Choroid plexus epithelial cell (primary cell): ENCODE data around the gene IRX4.

Source experiments
- DNase-seq: peaks from one replicate; pipeline ENCODE4 v3.0.0-alpha.2; 2010; ENCODE audit warnings: low read depth
- H3K4me3 ChIP-seq: 2 replicates; pipeline ENCODE4 v1.5.1; 2011; ENCODE audit warnings: low read depth, mild to moderate bottlenecking, control low read depth, low read length, moderate library complexity
- CTCF ChIP-seq: conservative IDR thresholded peaks from 2 replicates; pipeline ENCODE4 v1.5.1; 2011; ENCODE audit warnings: low read depth, mild to moderate bottlenecking, control low read depth, inconsistent platforms, low read length, moderate library complexity

IRX4 gene

GRCh38 chr5:1918488-1919208 is 35.9 kb upstream of the IRX4 start:
- no peak overlapping the region for H3K4me3 ChIP-seq
- no peak for DNase-seq
- no peak for TF ChIP-seq CTCF

- no peak overlapping the region for H3K4me3 ChIP-seq
- no peak for DNase-seq
- no peak for TF ChIP-seq CTCF
Observed at GRCh38 chr5:1917830-1918487, 35.2 kb upstream of the IRX4 start.

GRCh38 chr5:1916041-1917001 is 33.6 kb upstream of the IRX4 start:
- DNase-seq, result no peak
- H3K4me3 ChIP-seq, result no peak overlapping the region
- no peak for TF ChIP-seq CTCF

- no peak for TF ChIP-seq CTCF
- no peak for DNase-seq
- H3K4me3 ChIP-seq, result no peak overlapping the region
Observed at GRCh38 chr5:1915316-1915715, 32.6 kb upstream of the IRX4 start.

GRCh38 chr5:1914471-1914870 is 31.7 kb upstream of the IRX4 start:
- DNase-seq, result no peak
- no peak overlapping the region for H3K4me3 ChIP-seq
- no peak for TF ChIP-seq CTCF

- no peak for TF ChIP-seq CTCF
- no peak overlapping the region for H3K4me3 ChIP-seq
- DNase-seq, result no peak
Observed at GRCh38 chr5:1913578-1913977, 30.9 kb upstream of the IRX4 start.
